Karpas-422 (cell line): ENCODE measurements around the gene C11orf24. TPM values are rescaled to one million over a fixed set of nuclear protein-coding genes. Genes with fewer than 3 reads are reported as not detected.

ENCODE experiments used
- total RNA-seq: library from RNA; depleted of rRNA; stranded (reverse); fragments of >200 nt; shearing (Covaris generic); gene quantifications from 2 replicates; pipeline ENCODE4 v1.2.3, GENCODE V29; 2014; ENCODE audit warnings: low replicate concordance; rRNA removed

C11orf24 gene
- total RNA-seq, 1 experiment from 2014 or later = 25.4 TPM

Other genes starting within 250 kb of the C11orf24 start
- 159 and 231 TPM in 2 replicates for gene NDUFS8, start 241.3 kb downstream of the C11orf24 start, total RNA-seq
- gene TCIRG1, start 232.9 kb downstream of the C11orf24 start, total RNA-seq = 47.7 and 82.3 TPM in 2 replicates
- gene CHKA, start 150.6 kb downstream of the C11orf24 start, total RNA-seq = 35.8 and 51.3 TPM in 2 replicates
- 20.9 and 21.2 TPM in 2 replicates for gene KMT5B, start 58.7 kb downstream of the C11orf24 start, total RNA-seq
- 0.04 and 0.07 TPM in 2 replicates for gene LRP5, start 40.6 kb upstream of the C11orf24 start, total RNA-seq
- 109 and 140 TPM in 2 replicates for gene PPP6R3, start 188.8 kb upstream of the C11orf24 start, total RNA-seq